GM18861 (cell line): ENCODE results near the gene ELOB.

Experiments used
- ATAC-seq: cut with Tn5 transposase; IDR thresholded peaks from one replicate; pipeline ENCODE4 v1.9.1; 2021; ENCODE audit not compliant: unreplicated experiment

Gene ELOB

DNA sequence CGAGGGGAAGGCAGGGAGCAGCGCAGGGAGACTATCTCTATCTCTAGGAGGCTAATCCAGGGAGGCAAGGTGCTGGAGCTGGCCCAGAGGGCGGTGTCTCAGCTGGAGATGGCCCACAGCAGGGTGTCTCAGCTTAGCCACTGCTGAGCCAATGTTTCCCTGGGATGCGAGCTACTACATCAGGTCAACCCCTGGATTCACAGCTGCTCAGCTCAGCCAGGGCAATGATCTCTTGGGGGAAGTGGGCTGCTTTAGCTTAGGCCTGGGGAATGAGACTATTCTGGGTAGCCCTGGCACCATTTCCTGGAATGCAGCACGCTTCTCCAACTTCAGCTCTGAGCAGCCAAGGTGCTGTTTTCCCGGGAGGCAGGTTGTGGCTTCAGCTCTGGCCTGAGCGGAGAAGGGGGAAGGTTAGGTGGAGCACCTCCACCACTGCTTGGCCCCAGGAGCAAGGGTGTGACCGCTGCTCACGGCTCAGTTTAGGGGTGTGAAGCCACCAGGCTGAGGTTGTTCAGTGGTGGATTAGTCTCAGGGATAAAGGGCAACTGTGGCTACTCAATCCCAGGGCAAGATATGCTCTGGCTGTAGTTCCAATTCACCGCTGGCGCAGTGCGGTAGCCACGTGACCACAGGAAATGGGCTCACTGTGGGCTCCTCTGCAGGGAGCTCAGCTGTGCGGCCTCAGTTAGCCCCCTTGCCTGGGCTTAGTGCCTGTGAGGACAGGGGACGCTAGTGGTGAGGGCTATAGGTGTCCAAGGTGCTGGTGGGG, 34.8 kb upstream of the ELOB start:
- ATAC-seq, result no peak

- ATAC-seq, result no peak
Measured at GRCh38 chr16:2810651-2811050, 33.6 kb upstream of the ELOB start.

GRCh38 chr16:2809149-2809760, 32.2 kb upstream of the ELOB start:
- ATAC-seq, result no peak

DNA sequence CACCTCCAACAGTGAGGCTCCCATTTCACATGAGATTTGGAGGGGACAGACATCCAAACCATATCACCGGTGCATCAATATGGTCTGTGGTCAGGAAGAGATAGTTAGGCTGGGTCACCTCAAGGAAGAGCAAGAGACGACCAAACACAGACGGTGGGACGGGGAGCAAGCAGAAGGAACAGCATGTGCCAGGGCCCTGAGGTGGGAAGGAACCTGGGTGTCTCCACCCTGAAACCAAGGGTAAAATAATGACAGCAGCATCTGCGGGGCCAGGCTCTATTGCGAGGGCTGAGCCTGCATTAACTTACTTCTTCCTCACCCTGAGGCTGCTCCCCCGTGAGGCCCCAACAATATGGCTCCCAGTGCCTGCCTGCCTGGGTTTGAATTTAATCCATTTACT, 31.1 kb upstream of the ELOB start:
- ATAC-seq, result no peak

GRCh38 chr16:2806286-2806685, 29.2 kb upstream of the ELOB start:
- no peak for ATAC-seq

DNA sequence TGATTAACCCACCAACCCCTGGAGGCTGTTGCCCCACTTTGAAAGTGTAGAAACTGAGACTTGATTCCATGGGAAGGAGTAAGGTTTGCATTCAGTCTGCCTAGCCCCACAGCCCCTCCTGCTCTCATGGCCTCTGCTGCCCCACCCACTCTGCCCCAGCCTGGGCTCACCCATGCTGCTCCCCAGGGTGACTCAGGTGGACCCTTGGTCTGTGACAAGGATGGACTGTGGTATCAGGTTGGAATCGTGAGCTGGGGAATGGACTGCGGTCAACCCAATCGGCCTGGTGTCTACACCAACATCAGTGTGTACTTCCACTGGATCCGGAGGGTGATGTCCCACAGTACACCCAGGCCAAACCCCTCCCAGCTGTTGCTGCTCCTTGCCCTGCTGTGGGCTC, 27.6 kb upstream of the ELOB start:
- no peak for ATAC-seq

- ATAC-seq, result no peak
Measured at GRCh38 chr16:2803545-2804195, 26.6 kb upstream of the ELOB start.

DNA sequence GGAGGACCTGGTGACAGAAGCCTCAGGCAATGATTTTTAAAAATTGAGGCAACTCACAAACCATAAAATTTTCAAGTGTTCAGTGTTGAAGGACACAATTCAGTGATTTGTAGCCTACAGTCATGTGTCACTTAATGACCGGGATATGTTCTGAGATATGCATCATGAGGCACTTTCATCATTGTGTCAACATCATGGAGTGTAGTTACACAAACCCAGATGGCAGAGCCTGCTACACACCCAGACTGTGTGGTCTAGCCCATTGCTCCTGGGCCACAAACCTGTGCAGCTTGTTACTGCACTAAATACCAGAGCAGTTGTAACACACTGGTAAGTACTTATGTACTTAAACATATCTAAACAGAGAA, 22.8 kb upstream of the ELOB start:
- ATAC-seq, result no peak

DNA sequence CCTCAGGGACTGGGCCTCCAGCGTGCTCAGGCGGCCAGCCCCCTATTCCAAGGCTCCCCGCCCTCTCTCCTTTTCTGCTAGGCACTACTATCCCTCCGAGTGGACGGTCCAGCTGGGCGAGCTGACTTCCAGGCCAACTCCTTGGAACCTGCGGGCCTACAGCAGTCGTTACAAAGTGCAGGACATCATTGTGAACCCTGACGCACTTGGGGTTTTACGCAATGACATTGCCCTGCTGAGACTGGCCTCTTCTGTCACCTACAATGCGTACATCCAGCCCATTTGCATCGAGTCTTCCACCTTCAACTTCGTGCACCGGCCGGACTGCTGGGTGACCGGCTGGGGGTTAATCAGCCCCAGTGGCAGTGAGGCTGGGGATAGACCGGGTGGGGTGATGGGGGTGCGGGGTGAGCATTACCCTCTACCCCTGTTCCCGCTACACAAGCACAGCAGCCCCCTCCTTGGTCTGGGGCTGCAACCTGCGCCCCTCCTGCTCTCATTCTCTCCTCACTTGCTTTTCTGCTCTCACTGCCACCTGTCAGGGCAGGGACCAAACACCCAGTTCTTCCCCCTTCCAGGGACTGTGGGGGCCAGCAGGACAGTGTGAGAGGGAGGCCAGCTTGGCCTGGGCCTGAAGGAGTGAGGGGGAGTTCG, 22.3 kb upstream of the ELOB start:
- ATAC-seq, result no peak

DNA sequence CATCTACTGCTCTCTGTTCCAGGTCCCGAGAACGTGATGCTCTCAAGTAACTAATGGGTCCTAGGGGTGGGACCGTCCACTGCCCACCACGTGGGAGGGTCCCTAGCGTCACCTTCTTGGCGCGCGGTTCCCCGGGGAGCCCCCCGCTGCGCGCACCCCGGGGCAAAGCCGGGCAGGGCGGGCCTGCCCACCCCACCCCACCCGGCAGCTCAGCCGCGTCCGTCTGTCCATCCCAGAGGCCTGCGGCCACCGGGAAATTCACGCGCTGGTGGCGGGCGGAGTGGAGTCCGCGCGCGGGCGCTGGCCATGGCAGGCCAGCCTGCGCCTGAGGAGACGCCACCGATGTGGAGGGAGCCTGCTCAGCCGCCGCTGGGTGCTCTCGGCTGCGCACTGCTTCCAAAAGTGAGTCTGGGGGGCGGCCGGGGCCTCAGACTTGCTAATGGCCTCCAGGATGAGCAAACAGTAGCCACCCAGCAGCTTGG, 21.7 kb upstream of the ELOB start:
- ATAC-seq, result no peak

- no peak for ATAC-seq
Measured at GRCh38 chr16:2795395-2796143, 18.5 kb upstream of the ELOB start.

DNA sequence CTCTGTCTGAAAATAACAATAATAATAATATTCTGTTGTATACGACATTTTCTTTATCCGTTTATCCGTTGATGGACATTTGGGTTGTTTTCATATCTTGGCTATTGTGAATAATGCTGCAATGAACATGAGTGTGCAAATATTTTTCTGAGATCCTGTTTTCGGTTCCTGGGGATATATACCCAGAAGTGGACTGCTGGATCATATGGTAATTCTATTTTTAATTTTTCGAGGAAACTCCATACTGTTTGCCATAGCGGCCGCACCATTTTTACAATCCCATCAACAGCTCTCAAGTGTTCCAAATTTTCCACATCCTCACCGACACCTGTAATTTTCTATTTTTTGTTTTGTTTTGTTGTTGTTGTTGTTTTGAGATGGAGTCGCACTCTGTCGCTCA, 15.9 kb upstream of the ELOB start:
- no peak for ATAC-seq

- ATAC-seq, result no peak
Measured at GRCh38 chr16:2791174-2791573, 14.1 kb upstream of the ELOB start.

DNA sequence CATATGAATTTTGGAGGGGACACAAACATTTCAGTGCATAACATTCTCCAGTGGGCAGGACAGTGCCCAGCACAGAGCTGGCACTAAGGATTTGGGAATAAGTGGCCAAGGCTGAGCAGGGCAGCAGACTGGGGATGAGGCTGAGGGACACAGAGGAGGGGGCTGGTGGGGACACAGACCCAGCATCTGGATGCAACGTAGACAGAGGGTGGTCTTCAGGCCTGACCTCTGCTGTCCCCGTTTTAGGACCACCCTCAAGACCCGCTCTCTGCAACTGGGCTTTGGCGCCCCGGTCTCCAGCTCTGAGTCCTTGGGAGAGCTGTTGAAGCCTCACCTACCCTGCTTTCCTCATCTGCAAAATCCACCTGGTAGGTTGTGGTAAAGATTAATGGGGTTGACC, 13.6 kb upstream of the ELOB start:
- no peak for ATAC-seq

GRCh38 chr16:2787961-2788360, 10.9 kb upstream of the ELOB start:
- ATAC-seq, result no peak

GRCh38 chr16:2787406-2787805, 10.3 kb upstream of the ELOB start, which contains the start of gene PRSS33:
TSS of gene PRSS33 (minus strand) at chr16:2787560. CDS start at chr16:2786547, 1,013 bp downstream.
- no peak for ATAC-seq

- no peak for ATAC-seq
Measured at GRCh38 chr16:2786826-2787151, 9.7 kb upstream of the ELOB start.

GRCh38 chr16:2786061-2786825, 9.2 kb upstream of the ELOB start:
- ATAC-seq, result no peak

DNA sequence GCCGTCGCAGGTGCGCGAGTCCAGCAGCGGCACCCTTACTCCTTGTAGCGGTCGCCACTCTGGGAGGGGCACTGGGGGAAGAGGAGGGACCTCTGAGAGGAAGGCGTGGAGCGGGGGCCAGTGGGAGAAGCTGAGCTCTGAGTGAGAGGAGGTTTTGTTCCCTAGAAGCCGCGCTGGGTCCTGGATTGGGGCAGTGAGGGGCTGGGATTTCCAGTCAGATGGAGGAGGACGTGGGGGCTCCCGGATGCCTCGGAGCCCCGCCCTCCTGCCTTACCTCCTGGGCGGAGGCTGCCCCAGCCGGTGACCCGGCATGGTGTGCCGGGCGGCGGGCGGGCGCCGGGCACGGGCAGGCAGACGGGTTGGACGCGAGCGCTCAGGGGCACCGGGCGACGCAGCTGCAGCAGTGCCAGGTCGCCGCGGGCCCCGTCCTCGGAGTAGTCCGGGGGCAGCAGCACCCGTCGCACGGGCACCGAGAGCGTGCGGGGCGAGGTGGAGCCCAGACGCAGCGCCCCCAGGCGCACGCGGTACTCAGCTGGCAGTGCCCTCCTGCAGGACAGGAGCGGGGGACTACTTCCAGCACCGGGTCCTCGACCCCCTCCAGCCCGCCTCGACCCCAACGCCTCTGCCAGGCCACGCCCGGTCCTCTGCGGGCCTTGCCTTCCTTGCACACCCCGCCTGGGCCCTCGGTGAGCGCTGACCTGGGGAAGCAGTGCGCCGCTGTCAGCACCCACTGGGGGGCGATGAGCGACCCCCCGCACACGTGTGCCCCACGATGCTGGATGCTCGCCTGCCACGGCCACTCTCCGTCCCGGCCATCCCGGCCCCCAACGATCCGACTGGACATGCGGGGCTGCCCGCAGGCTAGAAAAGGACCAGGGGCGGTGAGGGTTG, 8.3 kb upstream of the ELOB start:
- no peak for ATAC-seq
